PC-3 (cell line): ENCODE measurements around the gene TEKT3.

Experiments used
- EZH2phosphoT487 ChIP-seq: fragments of 300-600 bp; sonication (generic); IDR thresholded peaks from 2 replicates; pipeline ENCODE4 v1.6.1; 2018; ENCODE audit warnings: mild to moderate bottlenecking, antibody characterized with exemption, low read length, borderline replicate concordance
- TF ChIP-seq, protein P1 (sequence below): fragments of 300-600 bp; sonication (generic); conservative IDR thresholded peaks from 2 replicates; pipeline ENCODE4 v1.5.1; 2017; ENCODE audit warnings: antibody characterized with exemption, low read depth, mild to moderate bottlenecking, low read length

DNA sequence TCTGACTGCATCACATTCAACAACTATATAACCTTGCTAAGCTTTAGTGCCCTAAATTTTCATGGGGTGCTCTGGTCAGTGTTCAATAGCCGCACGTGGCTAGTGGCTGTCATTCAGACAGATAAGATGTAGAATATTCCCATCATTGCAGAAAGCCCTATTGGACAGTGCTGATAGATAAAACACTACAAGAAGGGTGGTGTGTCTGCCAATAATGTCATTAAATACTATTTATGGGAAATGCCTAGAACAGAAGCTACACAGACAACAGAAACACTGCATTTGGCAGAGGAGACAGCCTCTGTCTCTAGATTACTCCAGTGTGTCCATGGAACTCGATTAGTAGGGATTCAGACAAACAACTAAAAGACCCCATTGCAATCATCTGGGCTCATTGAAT lies 47.8 kb downstream of the TEKT3 start:
- TF ChIP-seq, protein P1, sequence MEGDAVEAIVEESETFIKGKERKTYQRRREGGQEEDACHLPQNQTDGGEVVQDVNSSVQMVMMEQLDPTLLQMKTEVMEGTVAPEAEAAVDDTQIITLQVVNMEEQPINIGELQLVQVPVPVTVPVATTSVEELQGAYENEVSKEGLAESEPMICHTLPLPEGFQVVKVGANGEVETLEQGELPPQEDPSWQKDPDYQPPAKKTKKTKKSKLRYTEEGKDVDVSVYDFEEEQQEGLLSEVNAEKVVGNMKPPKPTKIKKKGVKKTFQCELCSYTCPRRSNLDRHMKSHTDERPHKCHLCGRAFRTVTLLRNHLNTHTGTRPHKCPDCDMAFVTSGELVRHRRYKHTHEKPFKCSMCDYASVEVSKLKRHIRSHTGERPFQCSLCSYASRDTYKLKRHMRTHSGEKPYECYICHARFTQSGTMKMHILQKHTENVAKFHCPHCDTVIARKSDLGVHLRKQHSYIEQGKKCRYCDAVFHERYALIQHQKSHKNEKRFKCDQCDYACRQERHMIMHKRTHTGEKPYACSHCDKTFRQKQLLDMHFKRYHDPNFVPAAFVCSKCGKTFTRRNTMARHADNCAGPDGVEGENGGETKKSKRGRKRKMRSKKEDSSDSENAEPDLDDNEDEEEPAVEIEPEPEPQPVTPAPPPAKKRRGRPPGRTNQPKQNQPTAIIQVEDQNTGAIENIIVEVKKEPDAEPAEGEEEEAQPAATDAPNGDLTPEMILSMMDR = no peak
- TF ChIP-seq EZH2phosphoT487 = no peak
